Midbrain (tissue), 1 donor: ENCODE measurements around the gene SIPA1L3.
"Not testable (repeated sequence)": the region's sequence is repeated elsewhere in the genome, so short reads cannot be mapped to it uniquely, and the experiment has no call there.

Source experiments
- DNase-seq: peaks from one replicate; lab custom pipeline; 2025; lab: John Stamatoyannopoulos, UW

SIPA1L3 gene

GRCh38 chr19:38071054-38071453 is 164.0 kb downstream of the SIPA1L3 start:
- not testable (repeated sequence) for DNase-seq

- DNase-seq = no peak
These were observed 164.6 kb downstream of the SIPA1L3 start for GRCh38 chr19:38071647-38072046.

GRCh38 chr19:38072776-38073750 is 166.1 kb downstream of the SIPA1L3 start:
- no peak for DNase-seq

- peak; percentile 32 for DNase-seq
These were observed 167.1 kb downstream of the SIPA1L3 start for GRCh38 chr19:38073841-38074685.

GRCh38 chr19:38076337-38076736 is 169.3 kb downstream of the SIPA1L3 start:
- DNase-seq = no peak

- DNase-seq = no peak
These were observed 171.4 kb downstream of the SIPA1L3 start for GRCh38 chr19:38078302-38078930.

GRCh38 chr19:38079926-38080380 is 172.9 kb downstream of the SIPA1L3 start:
- DNase-seq = no peak

- DNase-seq = no peak
These were observed 174.7 kb downstream of the SIPA1L3 start for GRCh38 chr19:38081547-38082255.

GRCh38 chr19:38082256-38083118 is 175.5 kb downstream of the SIPA1L3 start:
- no peak for DNase-seq

- DNase-seq = no peak
These were observed 177.2 kb downstream of the SIPA1L3 start for GRCh38 chr19:38084196-38084595.

GRCh38 chr19:38089440-38089839 is 182.4 kb downstream of the SIPA1L3 start:
- no peak for DNase-seq

GRCh38 chr19:38093154-38093553 is 186.1 kb downstream of the SIPA1L3 start:
- no peak for DNase-seq

GRCh38 chr19:38093587-38093986 is 186.6 kb downstream of the SIPA1L3 start:
- peak; percentile 2 for DNase-seq

GRCh38 chr19:38095411-38096308 is 188.7 kb downstream of the SIPA1L3 start:
- peak; percentile 65 for DNase-seq

GRCh38 chr19:38099966-38100365 is 193.0 kb downstream of the SIPA1L3 start:
- no peak for DNase-seq

GRCh38 chr19:38100589-38100988 is 193.6 kb downstream of the SIPA1L3 start:
- DNase-seq = no peak

GRCh38 chr19:38101723-38102122 is 194.7 kb downstream of the SIPA1L3 start:
- no peak for DNase-seq

GRCh38 chr19:38105574-38105973 is 198.6 kb downstream of the SIPA1L3 start:
- DNase-seq = no peak

GRCh38 chr19:38107129-38107528 is 200.1 kb downstream of the SIPA1L3 start:
- no peak for DNase-seq
